NCI-H510A (cell line): ENCODE data around the gene MTHFSD.

Source experiments
- DNase-seq: peaks from one replicate; lab custom pipeline; 2025; lab: John Stamatoyannopoulos, UW

Gene MTHFSD

DNA sequence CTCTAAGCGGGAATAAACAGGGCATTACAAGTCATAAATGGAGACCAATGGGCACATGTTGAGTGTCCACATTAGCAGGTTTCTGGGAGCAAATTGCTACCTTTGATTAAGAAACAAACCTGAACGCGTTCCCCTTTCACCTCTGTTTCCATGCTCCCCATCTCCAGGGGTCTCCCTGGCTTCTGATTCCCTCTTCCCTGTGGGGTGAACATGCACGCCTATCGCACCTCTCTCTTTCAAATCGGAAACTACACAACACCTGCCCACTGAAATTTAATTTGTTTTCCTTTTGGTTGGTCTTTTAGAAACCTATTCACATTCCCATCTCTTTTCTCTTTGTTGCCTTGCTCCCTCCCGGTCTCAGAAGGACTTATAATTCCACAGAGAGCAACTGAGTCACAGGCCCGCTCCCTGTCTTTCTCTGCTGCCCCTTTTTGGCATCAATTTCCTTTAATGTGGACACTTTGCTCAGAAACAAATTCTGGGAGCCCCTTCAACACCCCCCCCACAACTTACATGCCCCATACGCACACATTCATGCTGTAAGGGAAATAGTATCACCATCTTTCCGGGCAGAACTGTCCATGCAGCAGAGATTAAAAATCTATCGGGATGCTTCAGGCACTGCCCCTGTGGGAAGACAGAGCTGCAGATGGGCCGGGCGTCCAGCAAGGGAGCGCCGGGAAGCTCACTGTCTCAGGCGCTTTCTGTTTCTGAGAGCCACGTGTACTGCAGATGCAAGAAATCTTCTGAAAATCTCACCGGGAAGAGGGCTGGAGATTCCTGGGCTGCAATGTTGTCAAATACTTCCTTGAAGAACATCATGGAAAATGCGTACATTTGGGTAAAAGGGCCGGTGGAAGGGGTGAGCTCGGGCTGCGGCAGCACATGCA is 51.9 kb downstream of the MTHFSD start:
- no peak for DNase-seq

DNA sequence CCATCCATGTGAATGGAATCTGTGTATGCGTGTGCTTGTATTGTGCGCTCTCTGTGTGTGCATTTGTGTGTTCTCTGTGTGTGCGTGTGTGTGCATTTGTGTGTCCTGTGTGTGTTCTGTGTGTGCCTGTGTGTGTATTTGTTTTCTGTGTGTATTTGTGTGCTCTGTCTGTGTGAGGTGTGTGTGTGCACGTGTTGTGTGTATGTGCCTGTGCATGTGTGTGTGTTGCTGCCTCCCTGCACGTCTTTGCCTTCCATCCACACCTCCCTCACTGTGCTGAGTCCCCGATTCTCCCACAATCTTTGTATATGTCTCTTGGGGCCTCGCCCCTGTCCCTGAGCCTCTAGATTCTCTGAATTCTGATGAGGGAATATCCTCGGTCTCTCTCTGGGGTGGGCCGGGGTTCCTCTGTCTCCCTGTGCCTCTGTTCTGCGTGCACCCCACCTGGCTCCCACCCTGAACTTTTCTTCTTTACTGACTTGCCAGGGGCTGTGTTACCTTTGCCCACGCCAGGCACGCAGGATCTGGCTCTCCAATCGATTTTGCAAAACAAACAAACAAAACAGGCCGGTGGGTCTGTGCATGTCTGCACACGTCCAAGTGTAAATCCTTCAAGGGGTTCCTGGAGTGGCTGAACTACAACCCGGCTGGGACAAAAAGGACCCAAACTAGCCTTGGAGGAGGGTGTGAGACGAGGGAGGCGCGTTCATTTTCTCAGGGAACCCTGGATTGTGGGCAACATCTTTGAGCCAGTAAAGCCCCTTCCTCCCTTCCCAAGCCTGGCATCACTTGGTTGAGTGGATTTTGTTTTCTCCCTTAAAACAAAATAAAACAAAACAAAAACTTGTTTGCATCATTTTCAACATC is 52.8 kb downstream of the MTHFSD start:
- no peak for DNase-seq

DNA sequence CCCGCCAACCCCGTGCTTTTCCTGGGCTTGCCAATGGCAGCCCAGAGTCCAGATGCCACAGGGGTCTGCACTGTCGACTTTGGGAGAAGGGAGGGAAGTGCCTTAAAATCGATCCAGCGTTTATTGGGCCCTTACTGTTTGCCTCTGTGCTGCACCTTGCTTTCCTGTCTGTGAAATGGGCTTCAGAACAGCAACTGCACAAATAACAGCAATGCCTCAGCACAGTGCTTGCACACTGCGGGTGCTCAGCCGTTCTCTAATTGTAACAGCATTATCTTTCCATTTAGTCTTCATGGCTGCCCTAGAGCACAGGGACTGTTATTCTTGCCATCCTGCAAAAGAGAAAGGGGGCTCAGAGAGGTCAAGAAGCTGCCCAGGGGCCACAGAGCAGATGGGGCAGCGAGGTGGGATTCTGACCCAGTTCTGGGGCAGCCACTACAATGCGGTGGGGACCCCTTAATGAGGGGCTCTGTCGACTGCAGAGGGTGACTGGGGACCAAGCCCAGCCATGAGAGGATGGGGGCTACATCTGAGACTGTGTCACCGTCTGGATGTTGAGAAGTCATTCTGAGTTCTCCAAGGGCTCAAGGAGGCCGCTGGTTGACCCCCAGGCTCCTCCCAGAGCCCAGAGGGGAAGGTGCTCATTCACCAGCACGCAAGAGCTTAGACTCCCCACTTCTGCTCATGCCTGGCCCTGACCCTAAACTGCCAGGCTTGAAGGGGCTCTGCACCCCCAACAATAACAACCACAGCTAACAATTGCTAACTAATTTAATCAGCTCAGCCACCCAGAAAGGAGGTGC is 54.1 kb downstream of the MTHFSD start:
- DNase-seq, result no peak

DNA sequence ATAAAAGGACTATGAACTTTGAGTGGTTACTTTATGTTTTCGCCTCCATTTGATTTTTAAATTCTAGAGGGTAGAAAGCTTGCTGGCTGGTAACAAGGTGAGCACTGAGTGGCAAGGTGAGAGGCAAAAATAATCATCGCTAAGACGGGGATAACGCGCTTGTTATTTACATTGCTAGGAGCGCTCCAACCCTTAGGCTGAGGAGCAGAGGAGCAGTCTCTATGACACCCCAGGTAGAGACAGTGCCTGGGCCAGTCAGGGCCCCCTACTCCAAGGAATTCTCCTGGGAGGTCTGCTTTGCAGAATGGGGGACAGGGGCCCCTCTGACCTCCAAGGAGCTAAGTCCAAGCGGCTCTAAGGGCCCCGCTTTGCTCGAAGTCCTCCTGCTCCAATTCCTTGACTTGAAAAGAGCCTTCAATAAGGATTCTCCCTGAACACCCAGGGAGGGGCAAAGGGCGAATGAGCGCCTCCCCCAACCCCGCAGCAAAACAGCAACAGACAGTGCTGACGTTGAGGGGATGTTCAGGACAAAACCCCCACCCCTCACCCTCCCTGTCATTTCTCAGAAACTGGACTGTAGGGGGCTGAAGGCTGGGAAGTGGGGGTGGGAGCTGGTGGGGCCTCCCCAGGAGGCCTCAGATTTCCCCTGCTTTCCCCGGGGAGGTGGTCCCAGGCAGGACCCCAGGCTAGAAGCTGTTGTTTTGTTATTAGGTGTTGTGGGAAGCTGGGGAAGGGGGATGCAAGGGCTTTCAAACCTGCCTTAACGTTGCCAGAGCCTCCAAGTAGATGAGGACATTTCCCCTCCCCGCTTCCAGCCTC is 54.9 kb downstream of the MTHFSD start:
- no peak for DNase-seq

DNA sequence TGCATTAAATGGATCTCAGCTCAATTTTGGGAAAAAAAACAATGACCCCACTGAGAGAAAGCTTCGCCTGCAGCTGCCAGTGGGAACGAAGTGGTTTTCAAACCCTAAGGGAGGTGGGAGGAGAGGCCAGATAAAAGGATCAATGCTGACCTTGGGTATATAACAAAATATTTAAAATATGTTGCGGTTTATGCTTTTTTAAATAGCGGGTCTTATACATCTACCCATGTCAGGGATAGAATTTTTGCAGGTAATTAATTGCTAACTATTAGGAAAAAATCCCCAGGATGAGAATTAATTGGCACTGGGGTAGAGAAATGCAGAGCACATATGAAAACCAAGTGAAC is 55.6 kb downstream of the MTHFSD start:
- DNase-seq, result no peak

DNA sequence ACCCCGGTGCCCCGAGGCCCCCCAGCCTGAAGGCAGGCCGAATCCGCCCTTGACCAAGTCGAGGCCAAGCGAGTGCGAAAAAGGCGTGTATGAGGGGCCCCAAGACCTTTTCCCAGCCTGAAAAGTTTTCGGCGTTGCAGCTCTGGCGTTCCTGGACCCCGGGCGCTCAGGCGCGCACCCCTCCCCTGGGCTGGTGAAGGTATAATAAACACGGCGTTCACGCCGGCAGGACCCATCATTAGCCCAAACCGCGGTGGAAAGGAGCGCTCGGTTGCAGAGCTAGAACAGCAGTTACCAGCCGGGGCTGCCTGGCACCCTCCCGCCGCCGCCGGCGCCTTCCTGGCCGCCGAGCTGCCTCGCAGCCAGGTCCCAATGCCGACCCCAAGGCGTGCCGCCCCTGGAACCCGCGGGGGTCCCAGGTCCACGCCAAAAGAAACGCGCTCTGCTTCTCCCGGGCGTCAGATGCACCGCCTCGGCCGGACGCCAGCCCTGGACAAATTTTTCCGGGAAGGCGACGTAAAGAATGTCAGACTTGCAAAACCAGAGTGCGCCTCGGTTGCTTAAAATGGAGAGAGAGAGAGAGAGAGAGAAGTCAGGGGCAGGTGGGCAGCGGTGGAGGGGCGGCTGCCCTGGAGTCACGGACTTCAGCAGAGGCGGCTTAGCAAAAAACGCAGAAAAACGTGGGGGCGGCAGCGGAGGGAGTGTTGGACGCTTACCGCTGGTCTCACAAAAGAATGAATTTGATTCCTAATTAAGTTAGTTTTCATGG is 56.2 kb downstream of the MTHFSD start:
- DNase-seq, result no peak

DNA sequence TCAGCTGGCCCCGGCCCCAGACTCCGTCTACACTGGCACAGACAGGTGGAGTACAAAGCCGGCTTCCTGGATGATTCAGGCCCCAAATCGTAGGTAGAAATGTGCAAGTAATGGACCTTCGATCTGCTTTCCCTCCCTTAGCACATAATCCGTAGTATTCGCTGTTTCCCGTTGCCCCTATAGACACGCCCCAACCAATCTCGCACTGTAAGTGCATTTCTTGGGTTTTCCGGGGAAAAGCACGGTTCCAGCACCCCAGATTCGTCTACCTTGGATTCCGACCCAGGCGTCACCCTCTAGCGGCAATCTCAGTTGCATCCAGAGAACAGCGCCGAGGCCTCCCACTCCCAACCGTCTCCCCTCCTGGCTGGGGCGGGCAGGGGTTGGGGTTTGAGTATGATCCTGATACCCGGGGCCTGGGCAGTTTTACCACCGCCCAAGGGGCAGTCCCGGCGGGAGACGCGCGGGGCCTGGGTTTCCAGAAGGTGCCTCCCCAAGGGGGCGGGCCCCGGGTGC is 56.8 kb downstream of the MTHFSD start:
- DNase-seq, result no peak

DNA sequence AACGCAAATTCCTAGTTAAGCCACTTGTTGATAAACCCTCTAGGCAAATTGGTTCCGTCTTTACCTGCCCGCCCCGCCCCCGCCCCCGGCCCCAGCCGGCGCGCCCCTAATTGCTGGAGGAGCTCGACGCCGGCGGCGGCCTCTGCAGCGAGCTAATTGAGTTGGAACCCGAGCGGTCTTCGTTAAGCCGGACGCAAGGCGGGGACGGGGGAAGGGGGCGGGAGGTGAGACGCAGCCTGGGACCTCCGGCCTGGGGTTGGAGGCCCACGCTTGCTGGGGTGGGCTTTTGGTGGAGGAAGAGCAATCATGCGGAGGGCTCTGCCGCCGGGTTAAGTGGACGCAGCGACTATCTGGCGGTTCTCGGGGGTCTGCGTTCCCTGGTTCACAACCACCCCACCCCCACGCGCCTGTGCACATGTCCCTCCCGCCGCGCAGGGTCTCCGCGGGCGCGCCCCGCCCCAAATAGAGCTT is 57.4 kb downstream of the MTHFSD start:
- no peak for DNase-seq

DNA sequence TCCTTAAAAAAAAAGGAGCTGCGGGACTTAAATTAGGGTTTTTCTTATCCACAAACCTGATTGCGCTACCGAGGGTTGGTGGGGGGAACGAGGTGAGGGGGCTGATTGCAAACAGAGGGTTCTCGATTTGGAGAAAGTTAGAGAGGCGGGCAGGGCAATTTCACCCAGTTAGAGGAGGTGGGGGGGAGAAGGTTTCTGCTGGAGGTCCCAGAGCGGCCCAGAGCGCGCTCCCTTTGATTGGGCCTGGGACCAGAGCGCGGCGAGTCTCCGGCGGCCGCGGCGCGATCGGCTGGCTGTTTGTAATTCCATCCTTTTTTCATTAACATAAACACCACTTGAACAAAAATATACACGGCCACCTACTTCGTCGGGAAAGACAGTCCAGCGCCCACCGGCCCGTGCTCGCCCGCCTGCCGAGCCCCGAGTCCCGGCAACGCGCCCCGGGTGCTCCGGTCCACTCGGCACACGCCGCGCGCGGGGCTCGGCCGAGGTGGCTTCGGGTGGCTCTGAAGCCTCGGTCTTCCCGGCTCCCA is 58.0 kb downstream of the MTHFSD start:
- DNase-seq, result no peak

DNA sequence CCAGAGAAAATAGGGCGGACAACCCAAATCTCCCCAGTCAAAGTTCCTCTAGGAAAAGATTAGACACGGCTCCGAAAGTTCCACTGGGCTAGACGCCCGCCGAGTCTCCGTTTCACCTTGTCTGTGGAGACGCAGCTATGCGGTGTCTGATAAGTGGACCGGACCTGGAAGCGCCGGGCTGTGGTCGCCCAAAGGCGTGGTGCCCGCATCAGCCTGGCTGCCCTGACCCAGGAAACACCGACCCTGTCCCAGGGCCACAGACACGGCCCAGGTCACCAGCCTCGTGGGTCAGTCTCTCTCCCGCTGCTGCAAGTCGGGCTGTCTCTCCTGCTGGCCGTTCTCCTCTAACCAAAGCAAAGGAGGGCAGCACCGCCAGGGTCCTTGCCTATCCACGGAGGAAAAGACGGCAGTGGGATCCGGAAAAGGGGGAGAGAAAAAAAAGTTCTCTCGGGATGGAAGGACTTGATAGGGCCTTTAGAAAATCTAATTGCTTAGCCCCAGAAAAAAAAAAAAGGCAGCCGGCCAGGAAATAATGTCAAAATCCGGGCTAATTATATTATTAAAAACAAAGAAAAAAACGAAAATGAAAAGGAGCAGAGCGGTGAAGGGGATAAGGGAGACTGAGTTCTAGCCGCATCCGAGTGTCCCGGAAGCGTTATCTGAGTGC is 58.6 kb downstream of the MTHFSD start:
- no peak for DNase-seq

DNA sequence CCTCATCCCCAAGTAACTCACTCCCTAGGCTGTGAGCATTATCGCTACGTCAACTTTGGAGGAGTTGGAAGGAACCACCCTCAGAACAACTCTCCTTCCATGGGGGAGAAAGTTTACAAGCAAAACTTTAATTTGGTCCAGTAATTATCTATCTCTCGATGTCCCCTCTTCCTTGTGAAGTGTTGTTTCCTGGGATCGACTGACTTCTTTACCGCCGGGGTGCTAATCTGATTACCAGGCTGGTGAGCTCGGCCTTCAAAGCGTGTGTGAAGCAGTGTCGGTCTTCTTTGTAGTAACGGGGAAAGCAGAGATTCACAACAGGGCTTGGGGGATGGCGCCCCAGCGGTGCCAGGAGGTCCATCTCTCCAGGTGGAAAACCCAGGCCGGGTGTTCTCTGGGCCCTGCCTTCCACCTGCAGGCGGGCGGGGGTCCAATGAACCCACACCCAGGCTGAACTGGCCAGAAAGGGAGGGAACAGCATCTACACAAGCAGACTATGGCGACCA is 59.2 kb downstream of the MTHFSD start:
- DNase-seq, result no peak

DNA sequence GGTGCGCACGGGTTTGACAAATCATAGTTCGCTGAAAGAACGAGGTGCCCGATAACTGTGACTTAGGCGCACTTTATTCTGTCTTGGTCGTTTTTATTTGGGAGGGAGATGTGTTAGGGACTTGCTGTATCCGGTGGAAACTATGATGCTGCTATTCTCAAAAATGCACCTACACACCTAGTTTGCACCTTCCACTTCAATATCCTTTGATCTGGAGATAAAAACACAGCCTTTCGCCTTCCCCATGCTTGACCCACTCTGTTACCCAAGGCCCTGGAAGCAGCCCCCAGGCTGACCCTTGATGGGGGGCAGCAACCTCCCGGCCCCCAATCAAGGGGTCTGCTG is 59.7 kb downstream of the MTHFSD start:
- no peak for DNase-seq

DNA sequence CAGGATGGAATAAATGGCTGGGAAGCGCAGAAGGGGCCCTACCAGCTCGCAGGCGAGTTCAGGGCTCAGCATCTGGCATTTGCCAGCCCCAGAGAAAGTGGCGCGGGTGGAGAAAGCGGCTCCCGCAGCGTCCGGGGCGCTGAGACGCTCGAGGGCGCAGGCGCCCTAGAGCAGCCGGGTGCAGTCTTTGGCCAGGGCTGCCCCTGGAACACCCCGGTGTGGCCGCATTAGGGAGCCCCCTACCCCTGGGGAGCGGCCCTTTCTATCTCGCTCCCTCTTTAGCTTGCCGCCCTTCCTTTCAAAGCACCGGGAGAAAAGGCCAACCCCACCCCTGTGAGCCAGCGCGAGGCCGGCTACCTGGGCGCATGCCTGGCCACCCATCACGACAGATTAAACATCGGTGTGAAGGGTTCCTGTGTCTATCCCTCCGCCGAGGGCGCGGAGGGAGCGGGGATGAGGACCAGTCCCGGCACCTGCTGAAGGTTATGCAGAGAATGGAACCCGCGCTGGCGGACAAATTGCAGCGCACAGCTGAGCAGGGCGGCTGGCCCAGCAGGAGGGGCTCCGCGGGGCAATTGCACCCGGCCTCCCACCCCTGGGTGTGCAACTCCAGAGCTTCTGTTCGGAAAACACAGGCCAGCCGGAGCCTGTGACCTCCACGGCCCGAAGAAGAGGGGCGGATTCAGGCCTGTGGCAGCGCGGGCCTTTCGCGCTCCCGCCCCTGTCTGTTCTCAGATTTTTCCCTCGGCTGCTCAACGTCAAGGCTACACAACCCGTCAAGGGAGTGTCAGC is 60.3 kb downstream of the MTHFSD start:
- no peak for DNase-seq

DNA sequence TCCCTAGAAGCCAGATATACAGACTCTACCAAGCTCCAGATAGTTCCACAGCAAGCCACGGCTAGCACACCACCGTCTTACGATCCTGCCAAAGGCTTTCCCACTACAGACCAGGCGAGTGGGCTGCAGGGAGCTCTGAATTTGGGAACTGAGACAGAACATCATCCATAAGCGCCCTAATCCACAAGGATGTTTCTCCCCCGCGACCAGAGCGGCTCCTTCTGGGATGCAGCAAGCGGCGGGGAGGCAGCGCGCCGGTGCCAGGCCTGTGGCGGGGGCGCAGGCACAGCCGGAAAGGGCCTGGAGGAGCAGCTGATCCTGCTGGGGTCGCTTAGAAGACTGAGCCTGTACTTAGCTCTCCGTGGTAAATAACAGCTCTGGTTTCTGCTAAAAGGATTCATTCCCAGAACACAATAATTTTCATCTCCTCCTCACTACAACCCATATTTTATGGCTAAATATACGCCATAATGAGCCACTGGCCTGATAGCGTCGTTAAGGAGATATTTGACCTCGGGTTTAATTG is 60.9 kb downstream of the MTHFSD start:
- no peak for DNase-seq

DNA sequence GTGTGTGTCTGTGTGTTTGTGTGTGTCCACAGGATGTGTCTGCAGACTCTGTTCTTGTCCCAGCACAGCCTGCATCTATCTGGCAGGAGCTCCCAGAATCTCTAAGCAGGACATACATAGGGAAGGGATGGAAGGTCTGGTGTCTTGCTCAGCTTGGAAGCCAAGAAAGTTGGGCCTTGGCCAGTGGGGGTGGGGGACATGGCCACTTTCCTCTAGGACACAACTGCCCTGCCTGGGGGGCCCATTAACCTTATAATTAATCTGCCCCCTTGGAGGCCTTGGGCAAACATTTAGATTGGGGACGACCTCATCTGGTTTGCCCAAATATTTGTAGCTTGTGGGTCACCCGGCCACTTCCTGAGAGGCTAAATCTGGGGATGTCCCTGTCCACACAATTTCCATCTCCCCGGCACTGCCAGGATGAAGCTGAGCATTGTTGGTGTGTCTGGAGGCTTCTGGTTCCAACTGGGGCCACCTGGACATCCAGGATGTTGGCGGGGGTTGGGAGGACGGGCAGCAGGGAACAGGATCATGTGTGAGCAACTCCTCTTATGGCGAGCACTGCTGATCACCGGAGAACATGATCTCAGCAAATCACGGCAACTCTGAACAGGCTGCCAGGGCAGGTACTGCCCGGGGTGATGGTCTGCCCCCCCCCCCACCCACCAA is 61.9 kb downstream of the MTHFSD start:
- DNase-seq, result no peak

DNA sequence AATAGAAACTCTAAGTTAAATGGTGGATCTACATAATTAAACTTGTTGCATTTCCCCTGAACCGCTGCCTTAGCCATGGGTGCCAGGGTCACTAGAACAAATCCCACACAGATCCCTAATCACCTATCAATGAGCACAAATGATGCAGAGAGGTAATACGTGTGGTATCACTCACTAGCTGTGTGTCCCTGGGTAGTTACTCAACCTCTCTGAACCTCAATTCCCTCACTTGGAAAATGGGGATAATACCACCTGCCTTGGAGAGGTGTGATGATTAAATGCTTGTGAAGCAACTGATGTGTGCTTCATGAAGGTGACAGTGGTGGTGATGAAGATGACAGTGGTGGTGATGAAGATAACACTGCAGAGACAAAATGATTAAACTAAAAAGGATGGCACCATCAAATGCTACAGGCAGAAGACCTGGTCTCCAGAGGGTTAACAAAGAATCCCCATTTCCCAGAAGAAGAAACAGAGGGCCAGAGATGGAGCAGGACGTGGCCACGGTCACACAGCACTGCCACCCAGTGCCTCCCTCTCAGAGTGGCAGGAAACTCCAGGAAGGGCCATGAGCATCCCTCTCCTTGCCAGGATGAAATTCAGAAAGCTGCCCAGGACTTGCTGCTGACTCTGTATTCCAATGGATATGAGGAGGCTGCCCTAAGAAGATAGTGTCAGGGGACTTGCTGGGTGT is 62.6 kb downstream of the MTHFSD start:
- DNase-seq, result no peak

DNA sequence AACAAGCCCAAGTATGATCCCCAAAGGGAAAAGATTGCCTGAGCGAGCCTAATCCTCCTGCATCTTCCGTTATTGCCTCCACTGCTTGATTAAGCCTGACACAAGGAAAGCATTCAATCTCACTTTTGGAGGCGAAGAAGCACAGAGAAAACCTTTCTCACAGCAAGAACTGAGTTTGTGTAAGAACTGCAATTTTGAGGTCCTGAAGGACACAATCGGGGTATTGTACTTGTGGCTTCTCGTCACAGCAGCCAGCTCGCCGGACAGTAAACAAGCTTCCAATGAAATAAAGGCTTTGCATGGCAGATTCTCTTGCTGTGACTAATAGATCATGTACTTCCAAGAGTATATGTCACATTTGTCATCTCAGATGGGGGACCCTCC is 63.4 kb downstream of the MTHFSD start:
- no peak for DNase-seq
